ENCODE results near the gene ARID1A.
"Not testable (repeated sequence)": the region's sequence is repeated elsewhere in the genome, so short reads cannot be mapped to it uniquely, and the experiment has no call there.

The ARID1A gene

GRCh38 chr1:26790551-26790953 is 94.7 kb downstream of the ARID1A start:
- H3K4me3 ChIP-seq (ENCODE audit: low read depth, low read length), result 0 out of 2 replicates have a peak overlapping the region, but pooled peaks have one; percentile 4
- TF ChIP-seq CTCF (IDR thresholded peaks at IDR 0.05; ENCODE audit: low read depth, low read length, missing control alignments), result no peak
- DNase-seq (ENCODE audit: low read depth), result no peak

- H3K4me3 ChIP-seq (ENCODE audit: low read depth, low read length), result no peak overlapping the region
- DNase-seq (ENCODE audit: low read depth), result no peak
- TF ChIP-seq CTCF (IDR thresholded peaks at IDR 0.05; ENCODE audit: low read depth, low read length, missing control alignments), result no peak
Observed at GRCh38 chr1:26791148-26791547, 95.3 kb downstream of the ARID1A start.

GRCh38 chr1:26791626-26792025 is 95.8 kb downstream of the ARID1A start:
- no peak overlapping the region for H3K4me3 ChIP-seq (ENCODE audit: low read depth, low read length)
- TF ChIP-seq CTCF (IDR thresholded peaks at IDR 0.05; ENCODE audit: low read depth, low read length, missing control alignments), result no peak
- no peak for DNase-seq (ENCODE audit: low read depth)

GRCh38 chr1:26792924-26793323 is 97.1 kb downstream of the ARID1A start:
- no peak for TF ChIP-seq CTCF (IDR thresholded peaks at IDR 0.05; ENCODE audit: low read depth, low read length, missing control alignments)
- no peak overlapping the region for H3K4me3 ChIP-seq (ENCODE audit: low read depth, low read length)
- no peak for DNase-seq (ENCODE audit: low read depth)

- no peak overlapping the region for H3K4me3 ChIP-seq (ENCODE audit: low read depth, low read length)
- no peak for DNase-seq (ENCODE audit: low read depth)
- TF ChIP-seq CTCF (IDR thresholded peaks at IDR 0.05; ENCODE audit: low read depth, low read length, missing control alignments), result no peak
Observed at GRCh38 chr1:26794391-26794790, 98.6 kb downstream of the ARID1A start.

GRCh38 chr1:26797627-26798026 is 101.8 kb downstream of the ARID1A start:
- no peak for DNase-seq (ENCODE audit: low read depth)
- no peak for TF ChIP-seq CTCF (IDR thresholded peaks at IDR 0.05; ENCODE audit: low read depth, low read length, missing control alignments)
- H3K4me3 ChIP-seq (ENCODE audit: low read depth, low read length), result no peak overlapping the region

- DNase-seq (ENCODE audit: low read depth), result no peak
- no peak overlapping the region for H3K4me3 ChIP-seq (ENCODE audit: low read depth, low read length)
Observed at GRCh38 chr1:26799479-26800142, 103.8 kb downstream of the ARID1A start.

GRCh38 chr1:26803932-26804331 is 108.1 kb downstream of the ARID1A start:
- not testable (repeated sequence) for DNase-seq (ENCODE audit: low read depth)

More at GRCh38 chr1:26799479-26800142, 103.8 kb downstream of the ARID1A start:
- TF ChIP-seq CTCF (IDR thresholded peaks at IDR 0.05; ENCODE audit: low read depth, low read length, missing control alignments), result no peak

More at GRCh38 chr1:26803932-26804331, 108.1 kb downstream of the ARID1A start:
- not testable (repeated sequence) for H3K4me3 ChIP-seq (ENCODE audit: low read depth, low read length)
